CD14-positive monocyte (primary cell): Measurements from ENCODE around the gene TBC1D16. TPM values are rescaled to one million over a fixed set of nuclear protein-coding genes. Genes with fewer than 3 reads are reported as not detected.

Experiments
- DNase-seq, 3 donors: peaks; one replicate each; pipeline ENCODE4 v3.0.0-alpha.2; 2011 to 2022
- H2AFZ ChIP-seq: 2 replicates; pipeline ENCODE4 v1.6.0; 2012; ENCODE audit warnings: mild to moderate bottlenecking, low read depth, low read length, inconsistent platforms; ENCODE audit not compliant: insufficient read depth, poor library complexity, severe bottlenecking
- H3K27ac ChIP-seq, 2 donors: 1 replicate in 1 of 2; 2 replicates in 1 of 2; pipeline ENCODE4 v1.5.1; 2012 to 2013; ENCODE audit warnings: low read length in 2 of 2, control low read depth in 1 of 2, inconsistent platforms in 1 of 2, low read depth in 1 of 2, mild to moderate bottlenecking in 1 of 2
- H3K27me3 ChIP-seq, 2 donors: one replicate each; pipeline versions ENCODE4 v1.6.0 to v1.6.1; 2011 to 2013; ENCODE audit warnings: low read length in 2 of 2; ENCODE audit not compliant: control insufficient read depth in 2 of 2, insufficient read depth in 2 of 2
- H3K36me3 ChIP-seq, 2 donors: replicated peaks in 1 of 2; 1 replicate in 1 of 2; 2 replicates in 1 of 2; pipeline versions ENCODE4 v1.5.1 to v1.6.1; 2012 to 2013; ENCODE audit warnings: low read length in 2 of 2, control low read depth in 1 of 2, inconsistent platforms in 1 of 2, mild to moderate bottlenecking in 1 of 2; ENCODE audit not compliant: insufficient read depth in 2 of 2, control insufficient read depth in 1 of 2
- H3K4me1 ChIP-seq, 2 donors: 1 replicate in 1 of 2; 2 replicates in 1 of 2; pipeline versions ENCODE4 v1.5.1 to v1.6.1; 2012 to 2013; ENCODE audit warnings: low read length in 2 of 2, control low read depth in 1 of 2, inconsistent platforms in 1 of 2, mild to moderate bottlenecking in 1 of 2, moderate library complexity in 1 of 2; ENCODE audit not compliant: insufficient read depth in 2 of 2, control insufficient read depth in 1 of 2
- H3K4me2 ChIP-seq: replicated peaks from 2 replicates; pipeline ENCODE3; 2012; ENCODE audit warnings: low read length, moderate library complexity, mild to moderate bottlenecking; ENCODE audit not compliant: poor library complexity, severe bottlenecking; ENCODE audit errors: extremely low read depth
- H3K4me3 ChIP-seq, 3 experiments: fragments of 200-600 bp in 1 of 3; sonication (generic) in 1 of 3; replicated peaks in 1 of 3; 1 replicate in 2 of 3; 2 replicates in 1 of 3; pipeline ENCODE4 v1.5.1; 2011 to 2013; ENCODE audit warnings: low read length in 3 of 3, mild to moderate bottlenecking in 3 of 3, control low read depth in 2 of 3, low read depth in 2 of 3, inconsistent platforms in 1 of 3, moderate library complexity in 1 of 3
- H3K79me2 ChIP-seq: 2 replicates; pipeline ENCODE4 v1.6.0; 2012; ENCODE audit warnings: mild to moderate bottlenecking, control low read depth, inconsistent platforms, low read length, moderate library complexity; ENCODE audit not compliant: insufficient read depth
- H3K9ac ChIP-seq: 2 replicates; pipeline ENCODE4 v1.6.0; 2017; ENCODE audit warnings: low read length, mild to moderate bottlenecking; ENCODE audit not compliant: insufficient read depth, poor library complexity, severe bottlenecking
- H3K9me3 ChIP-seq, 2 donors: replicated peaks in 1 of 2; 1 replicate in 1 of 2; 2 replicates in 1 of 2; pipeline versions ENCODE4 v1.5.1 to v1.6.1; 2012 to 2013; ENCODE audit warnings: low read length in 2 of 2, control low read depth in 1 of 2; ENCODE audit not compliant: control insufficient read depth in 1 of 2, insufficient read depth in 1 of 2
- H4K20me1 ChIP-seq: 2 replicates; pipeline ENCODE4 v1.6.0; 2012; ENCODE audit warnings: mild to moderate bottlenecking, low read length, control low read depth, moderate library complexity; ENCODE audit not compliant: insufficient read depth
- H3K27ac Mint-ChIP-seq, 7 donors: one replicate each; pipeline ENCODE4 v1.8.0; 2020; ENCODE audit warnings: mild to moderate bottlenecking in 7 of 7, mixed read lengths in 7 of 7, moderate library complexity in 6 of 7, inconsistent platforms in 2 of 7
- H3K27me3 Mint-ChIP-seq, 3 donors: one replicate each; pipeline ENCODE4 v1.8.0; 2021 to 2022; ENCODE audit warnings: low read depth in 3 of 3, mild to moderate bottlenecking in 3 of 3, mixed read lengths in 3 of 3, moderate library complexity in 3 of 3, inconsistent platforms in 1 of 3
- H3K36me3 Mint-ChIP-seq, 2 donors: one replicate each; pipeline ENCODE4 v1.8.0; 2020; ENCODE audit warnings: mixed read lengths in 2 of 2, inconsistent platforms in 1 of 2, mild to moderate bottlenecking in 1 of 2
- H3K4me1 Mint-ChIP-seq: one replicate; pipeline ENCODE4 v1.8.0; 2020; ENCODE audit warnings: mild to moderate bottlenecking, mixed read lengths
- H3K4me3 Mint-ChIP-seq, 2 donors: one replicate each; pipeline ENCODE4 v1.8.0; 2020; ENCODE audit warnings: mild to moderate bottlenecking in 2 of 2, mixed read lengths in 2 of 2, moderate library complexity in 1 of 2
- H3K9me3 Mint-ChIP-seq, 7 donors: one replicate each; pipeline ENCODE4 v1.8.0; 2020 to 2022; ENCODE audit warnings: mixed read lengths in 7 of 7, mild to moderate bottlenecking in 6 of 7, moderate library complexity in 6 of 7, inconsistent platforms in 2 of 7
- CTCF ChIP-seq: fragments of 200-600 bp; IDR thresholded peaks from one replicate; pipeline ENCODE4 v1.8.0; 2022; ENCODE audit warnings: antibody characterized with exemption, mild to moderate bottlenecking
- WGBS: methylation state at CpG from one replicate; pipeline ENCODE4 v1.1.5; 2013; ENCODE audit warnings: missing lambda C conversion rate; ENCODE audit not compliant: insufficient coverage; 5-methylcytosine and 5-hydroxymethylcytosine counted together
- intact Hi-C, 2 donors: fragments of 100-400 bp; cut with micrococcal nuclease; formaldehyde crosslinking; loops; one replicate each; pipeline versions ENCODE4 v1.15.0 to v1.15.1; 2023
- polyA plus RNA-seq, 3 donors: library from polyadenylated mRNA; depleted of rRNA in 1 of 3; unstranded in 2 of 3; stranded (reverse) in 1 of 3; fragments of 300-500 nt in 2 of 3; fragments of >200 nt in 1 of 3; fragmentation: Illumina TruSeq in 2 of 3; gene quantifications; 1 replicate in 2 of 3; 2 replicates in 1 of 3; pipeline ENCODE4 v1.2.3, GENCODE V29; 2012 to 2021

TBC1D16 gene
- polyA plus RNA-seq, 3 donors = 0.11 to 0.53 (median 0.27) TPM

GRCh38 chr17:79950306-79950705 is 85.4 kb downstream of the TBC1D16 start:
- H3K4me3 Mint-ChIP-seq = no peak overlapping the region
- no peaks in the 10 kb centered on the region for H3K4me1 Mint-ChIP-seq
- Histone ChIP-seq H3K4me2 (no peak overlapping the region), H3K36me3 (no peaks in the 10 kb centered on the region), H2AFZ (no peak overlapping the region), H3K4me1 (no peaks in the 10 kb centered on the region), H3K4me3 (no peak overlapping the region), H3K27ac (no peak overlapping the region), H3K9me3 (no peaks in the 10 kb centered on the region), H3K79me2 (no peaks in the 10 kb centered on the region), H4K20me1 (no peaks in the 10 kb centered on the region), H3K9ac (no peak overlapping the region), H3K27me3 (no peaks in the 10 kb centered on the region)
- peaks cover 0 to 5% (median 3%) of the 10 kb centered on the region in 3 donors for H3K27me3 Mint-ChIP-seq
- TF ChIP-seq CTCF = no peak
- intact Hi-C loops = no loop called here
- no peaks in the 10 kb centered on the region for H3K9me3 Mint-ChIP-seq
- H3K27ac Mint-ChIP-seq = no peak overlapping the region
- no peak for DNase-seq
- H3K36me3 Mint-ChIP-seq = no peaks in the 10 kb centered on the region
- whole genome bisulfite sequencing = 96% methylated on average over 31 of the region's 31 CpGs

GRCh38 chr17:79949656-79950209 is 85.9 kb downstream of the TBC1D16 start:
- no peak overlapping the region for H3K27ac ChIP-seq
- no peak overlapping the region for H3K9ac ChIP-seq
- no peaks in the 10 kb centered on the region for H3K4me1 Mint-ChIP-seq
- H3K36me3 Mint-ChIP-seq = no peaks in the 10 kb centered on the region
- H3K79me2 ChIP-seq = no peaks in the 10 kb centered on the region
- H3K27me3 ChIP-seq = no peaks in the 10 kb centered on the region
- no peak overlapping the region for H3K4me2 ChIP-seq
- H4K20me1 ChIP-seq = no peaks in the 10 kb centered on the region
- H3K36me3 ChIP-seq = no peaks in the 10 kb centered on the region
- H3K4me1 ChIP-seq = no peaks in the 10 kb centered on the region
- DNase-seq = no peak
- no peak for TF ChIP-seq CTCF
- no peak overlapping the region for H3K4me3 Mint-ChIP-seq
- H3K9me3 Mint-ChIP-seq = no peaks in the 10 kb centered on the region
- H3K27ac Mint-ChIP-seq = no peak overlapping the region
- no peak overlapping the region for H3K4me3 ChIP-seq
- intact Hi-C loops = no loop called here
- no peak overlapping the region for H2AFZ ChIP-seq
- H3K27me3 Mint-ChIP-seq = peaks cover 0 to 5% (median 3%) of the 10 kb centered on the region in 3 donors
- H3K9me3 ChIP-seq = no peaks in the 10 kb centered on the region
- WGBS = 96% methylated on average over 19 of the region's 27 CpGs
